MM.1S (cell line): ENCODE results near the gene TMEM191B.
"Not testable (repeated sequence)": the region's sequence is repeated elsewhere in the genome, so short reads cannot be mapped to it uniquely, and the experiment has no call there.

ENCODE experiments used
- EZH2 ChIP-seq: fragments of 300-600 bp; sonication (generic); optimal IDR thresholded peaks from 2 replicates; pipeline ENCODE3; 2017; ENCODE audit warnings: low read depth, mild to moderate bottlenecking, antibody characterized with exemption, low read length, mixed read lengths
- EZH2phosphoT487 ChIP-seq: fragments of 300-600 bp; sonication (generic); IDR thresholded peaks from 2 replicates; pipeline ENCODE4 v1.6.1; 2018; ENCODE audit warnings: antibody characterized with exemption, low read length
- TF ChIP-seq, protein P1 (sequence below): fragments of 300-600 bp; sonication (generic); IDR thresholded peaks from 2 replicates; pipeline ENCODE4 v1.5.1; 2016; ENCODE audit warnings: antibody characterized with exemption, low read length, mixed read lengths

DNA sequence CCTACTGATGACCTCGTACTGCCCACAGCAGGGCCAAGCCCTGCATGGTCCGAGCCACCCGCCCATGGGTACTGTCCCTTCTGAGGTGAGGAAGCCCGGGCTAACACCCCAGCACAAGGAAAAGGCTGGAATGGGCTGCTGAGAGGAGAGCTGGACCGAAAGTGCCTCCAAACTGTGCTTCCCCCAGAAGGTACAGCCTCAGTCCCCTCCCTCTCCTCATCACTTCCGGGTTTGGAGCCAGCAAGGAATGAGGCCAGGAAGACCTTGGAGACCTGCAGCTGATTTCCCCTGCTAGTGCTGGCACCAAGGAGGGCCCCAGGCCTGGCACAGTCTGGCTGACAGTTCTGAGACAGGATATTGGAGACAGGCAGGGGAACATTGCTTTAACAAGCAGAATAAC is 31.3 kb downstream of the TMEM191B start:
- TF ChIP-seq, protein P1, sequence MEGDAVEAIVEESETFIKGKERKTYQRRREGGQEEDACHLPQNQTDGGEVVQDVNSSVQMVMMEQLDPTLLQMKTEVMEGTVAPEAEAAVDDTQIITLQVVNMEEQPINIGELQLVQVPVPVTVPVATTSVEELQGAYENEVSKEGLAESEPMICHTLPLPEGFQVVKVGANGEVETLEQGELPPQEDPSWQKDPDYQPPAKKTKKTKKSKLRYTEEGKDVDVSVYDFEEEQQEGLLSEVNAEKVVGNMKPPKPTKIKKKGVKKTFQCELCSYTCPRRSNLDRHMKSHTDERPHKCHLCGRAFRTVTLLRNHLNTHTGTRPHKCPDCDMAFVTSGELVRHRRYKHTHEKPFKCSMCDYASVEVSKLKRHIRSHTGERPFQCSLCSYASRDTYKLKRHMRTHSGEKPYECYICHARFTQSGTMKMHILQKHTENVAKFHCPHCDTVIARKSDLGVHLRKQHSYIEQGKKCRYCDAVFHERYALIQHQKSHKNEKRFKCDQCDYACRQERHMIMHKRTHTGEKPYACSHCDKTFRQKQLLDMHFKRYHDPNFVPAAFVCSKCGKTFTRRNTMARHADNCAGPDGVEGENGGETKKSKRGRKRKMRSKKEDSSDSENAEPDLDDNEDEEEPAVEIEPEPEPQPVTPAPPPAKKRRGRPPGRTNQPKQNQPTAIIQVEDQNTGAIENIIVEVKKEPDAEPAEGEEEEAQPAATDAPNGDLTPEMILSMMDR: not testable (repeated sequence)
- not testable (repeated sequence) for TF ChIP-seq EZH2, EZH2phosphoT487
